ENCODE results near the gene ZNRF3.

DNA sequence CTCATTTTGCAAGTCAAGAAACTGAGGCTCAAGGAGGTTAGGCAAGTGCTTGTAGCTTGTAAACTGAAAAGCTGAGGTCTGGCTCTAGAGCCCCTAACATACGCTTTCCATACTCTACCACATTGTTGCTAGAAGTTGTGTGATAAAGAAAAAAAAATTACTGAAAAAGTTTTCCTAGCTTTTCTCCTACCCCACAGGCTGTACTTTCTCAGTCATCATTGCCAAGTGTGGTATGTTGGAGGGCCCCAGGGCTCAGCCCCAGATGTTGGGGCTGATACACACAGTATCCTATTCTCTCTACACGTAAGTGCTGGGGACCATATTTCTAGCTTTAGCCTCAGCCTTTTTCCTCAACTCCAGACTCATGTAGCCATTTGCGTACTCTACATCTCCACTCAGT is 205.4 kb downstream of the ZNRF3 start:
- TF ChIP-seq, protein P1, sequence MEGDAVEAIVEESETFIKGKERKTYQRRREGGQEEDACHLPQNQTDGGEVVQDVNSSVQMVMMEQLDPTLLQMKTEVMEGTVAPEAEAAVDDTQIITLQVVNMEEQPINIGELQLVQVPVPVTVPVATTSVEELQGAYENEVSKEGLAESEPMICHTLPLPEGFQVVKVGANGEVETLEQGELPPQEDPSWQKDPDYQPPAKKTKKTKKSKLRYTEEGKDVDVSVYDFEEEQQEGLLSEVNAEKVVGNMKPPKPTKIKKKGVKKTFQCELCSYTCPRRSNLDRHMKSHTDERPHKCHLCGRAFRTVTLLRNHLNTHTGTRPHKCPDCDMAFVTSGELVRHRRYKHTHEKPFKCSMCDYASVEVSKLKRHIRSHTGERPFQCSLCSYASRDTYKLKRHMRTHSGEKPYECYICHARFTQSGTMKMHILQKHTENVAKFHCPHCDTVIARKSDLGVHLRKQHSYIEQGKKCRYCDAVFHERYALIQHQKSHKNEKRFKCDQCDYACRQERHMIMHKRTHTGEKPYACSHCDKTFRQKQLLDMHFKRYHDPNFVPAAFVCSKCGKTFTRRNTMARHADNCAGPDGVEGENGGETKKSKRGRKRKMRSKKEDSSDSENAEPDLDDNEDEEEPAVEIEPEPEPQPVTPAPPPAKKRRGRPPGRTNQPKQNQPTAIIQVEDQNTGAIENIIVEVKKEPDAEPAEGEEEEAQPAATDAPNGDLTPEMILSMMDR (conservative IDR thresholded peaks at IDR 0.05; ENCODE audit: low read depth, low read length) = no peak
- TF ChIP-seq EZH2 (IDR thresholded peaks at IDR 0.05; ENCODE audit: low read length, unreplicated experiment) = no peak
- TF ChIP-seq EZH2phosphoT487 (IDR thresholded peaks at IDR 0.05; ENCODE audit: borderline replicate concordance, low read length) = no peak
